DOHH2 (cell line): ENCODE results near the gene SNAP29.
"Not testable (repeated sequence)": the region's sequence is repeated elsewhere in the genome, so short reads cannot be mapped to it uniquely, and the experiment has no call there.

ENCODE experiments used
- H3F3A ChIP-seq: fragments of 200-600 bp; sonication (generic), shearing (Covaris generic); 2 replicates; pipeline ENCODE4 v1.6.0; 2016; ENCODE audit warnings: antibody characterized with exemption, mild to moderate bottlenecking; ENCODE audit not compliant: control insufficient read depth, insufficient read depth
- H3K27ac ChIP-seq: fragments of 200-600 bp; sonication (generic); 2 replicates; pipeline ENCODE4 v1.5.1; 2014; ENCODE audit warnings: low read depth, mild to moderate bottlenecking, low read length, moderate library complexity
- H3K27me3 ChIP-seq: fragments of 200-600 bp; sonication (generic); 2 replicates; pipeline ENCODE4 v1.6.1; 2014; ENCODE audit warnings: mild to moderate bottlenecking, low read length, mixed read lengths; ENCODE audit not compliant: control insufficient read depth
- H3K36me3 ChIP-seq: fragments of 200-600 bp; sonication (generic); 2 replicates; pipeline ENCODE4 v1.6.1; 2014; ENCODE audit warnings: mild to moderate bottlenecking, low read length, moderate library complexity, mixed read lengths; ENCODE audit not compliant: control insufficient read depth
- H3K4me1 ChIP-seq: fragments of 200-600 bp; sonication (generic); 2 replicates; pipeline ENCODE4 v1.6.1; 2014; ENCODE audit warnings: mild to moderate bottlenecking, low read length, mixed read lengths; ENCODE audit not compliant: control insufficient read depth
- H3K4me2 ChIP-seq: fragments of 200-600 bp; sonication (generic); 2 replicates; pipeline ENCODE4 v1.6.0; 2014; ENCODE audit warnings: mild to moderate bottlenecking, low read length, moderate library complexity
- H3K4me3 ChIP-seq: fragments of 200-600 bp; sonication (generic); 2 replicates; pipeline ENCODE4 v1.5.1; 2014; ENCODE audit warnings: mild to moderate bottlenecking, low read length, mixed read lengths
- H3K79me2 ChIP-seq: fragments of 200-600 bp; sonication (generic); 2 replicates; pipeline ENCODE4 v1.6.1; 2014; ENCODE audit warnings: mild to moderate bottlenecking, low read length, mixed read lengths; ENCODE audit not compliant: control insufficient read depth
- H3K9me2 ChIP-seq: fragments of 200-600 bp; sonication (generic); replicated peaks from 2 replicates; pipeline ENCODE4 v1.6.1; 2014; ENCODE audit warnings: mild to moderate bottlenecking, low read length, mixed read lengths; ENCODE audit not compliant: control insufficient read depth
- H3K9me3 ChIP-seq: fragments of 200-600 bp; sonication (generic); 2 replicates; pipeline ENCODE4 v1.6.1; 2014; ENCODE audit warnings: antibody characterized with exemption, low read length, mixed read lengths; ENCODE audit not compliant: control insufficient read depth, insufficient read depth
- H4K20me1 ChIP-seq: fragments of 200-600 bp; sonication (generic); 2 replicates; pipeline ENCODE4 v1.6.0; 2014; ENCODE audit warnings: low read depth, mild to moderate bottlenecking, antibody characterized with exemption, low read length, moderate library complexity; ENCODE audit not compliant: control insufficient read depth, insufficient read depth
- EZH2phosphoT487 ChIP-seq: fragments of 200-600 bp; sonication (generic); IDR thresholded peaks from 2 replicates; pipeline ENCODE4 v1.6.1; 2017; ENCODE audit warnings: borderline replicate concordance, mild to moderate bottlenecking, antibody characterized with exemption, low read length, moderate library complexity, mixed read lengths
- TF ChIP-seq, protein P1 (sequence below): fragments of 200-600 bp; sonication (generic); IDR thresholded peaks from one replicate; pipeline ENCODE4 v1.5.1; 2014; ENCODE audit warnings: antibody characterized with exemption, mild to moderate bottlenecking, low read depth, low read length; ENCODE audit not compliant: poor library complexity, severe bottlenecking

SNAP29 gene

DNA sequence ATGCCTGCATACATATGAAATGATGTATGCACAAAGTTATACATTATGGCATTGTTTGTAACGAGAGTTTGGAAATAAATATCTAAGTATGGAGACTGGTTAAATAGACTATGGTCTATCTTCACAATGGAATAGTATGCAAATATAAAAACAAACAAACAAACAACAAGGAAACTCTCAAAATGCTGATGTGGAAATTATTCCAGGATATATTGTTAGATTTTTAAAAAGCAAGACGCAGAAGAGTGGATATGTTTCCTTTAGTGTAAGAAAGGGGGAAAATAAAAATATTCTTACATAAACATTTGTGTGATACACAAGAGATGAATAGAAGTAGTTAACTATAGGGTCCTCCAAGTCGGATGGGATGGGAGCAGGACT lies 47.6 kb downstream of the SNAP29 start:
- Histone ChIP-seq H3K4me3 (no peak overlapping the region), H3K79me2 (no peaks in the 10 kb centered on the region), H3F3A (no peaks in the 10 kb centered on the region), H4K20me1 (no peaks in the 10 kb centered on the region), H3K27ac (no peak overlapping the region), H3K36me3 (no peaks in the 10 kb centered on the region), H3K9me3 (no peaks in the 10 kb centered on the region), H3K27me3 (peaks cover 16% of the 10 kb centered on the region), H3K4me2 (no peak overlapping the region), H3K9me2 (no peaks in the 10 kb centered on the region), H3K4me1 (no peaks in the 10 kb centered on the region)
- no peak for TF ChIP-seq EZH2phosphoT487
- TF ChIP-seq, protein P1, sequence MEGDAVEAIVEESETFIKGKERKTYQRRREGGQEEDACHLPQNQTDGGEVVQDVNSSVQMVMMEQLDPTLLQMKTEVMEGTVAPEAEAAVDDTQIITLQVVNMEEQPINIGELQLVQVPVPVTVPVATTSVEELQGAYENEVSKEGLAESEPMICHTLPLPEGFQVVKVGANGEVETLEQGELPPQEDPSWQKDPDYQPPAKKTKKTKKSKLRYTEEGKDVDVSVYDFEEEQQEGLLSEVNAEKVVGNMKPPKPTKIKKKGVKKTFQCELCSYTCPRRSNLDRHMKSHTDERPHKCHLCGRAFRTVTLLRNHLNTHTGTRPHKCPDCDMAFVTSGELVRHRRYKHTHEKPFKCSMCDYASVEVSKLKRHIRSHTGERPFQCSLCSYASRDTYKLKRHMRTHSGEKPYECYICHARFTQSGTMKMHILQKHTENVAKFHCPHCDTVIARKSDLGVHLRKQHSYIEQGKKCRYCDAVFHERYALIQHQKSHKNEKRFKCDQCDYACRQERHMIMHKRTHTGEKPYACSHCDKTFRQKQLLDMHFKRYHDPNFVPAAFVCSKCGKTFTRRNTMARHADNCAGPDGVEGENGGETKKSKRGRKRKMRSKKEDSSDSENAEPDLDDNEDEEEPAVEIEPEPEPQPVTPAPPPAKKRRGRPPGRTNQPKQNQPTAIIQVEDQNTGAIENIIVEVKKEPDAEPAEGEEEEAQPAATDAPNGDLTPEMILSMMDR, result no peak

DNA sequence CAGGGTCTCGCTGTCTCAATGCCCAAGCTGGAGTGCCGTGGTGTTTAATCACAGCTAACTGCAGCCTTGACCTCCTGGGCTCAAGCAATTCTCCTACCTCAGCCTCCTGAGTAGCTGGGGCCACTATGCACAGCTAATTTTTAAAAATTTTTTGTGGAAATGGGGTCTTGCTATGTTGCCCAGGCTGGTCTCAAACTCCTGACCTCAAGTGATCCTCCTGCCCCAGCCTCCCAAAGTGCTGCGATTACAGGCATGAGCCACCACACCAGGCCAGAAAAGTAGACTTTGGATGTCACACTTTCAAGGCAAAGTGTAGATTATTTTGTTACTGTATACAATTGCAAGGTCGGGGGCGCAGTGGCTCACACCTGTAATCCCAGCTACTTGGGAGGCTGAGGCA lies 49.9 kb downstream of the SNAP29 start:
- H3K9me3 ChIP-seq, H3K4me1 ChIP-seq, H3K27ac ChIP-seq, H3K9me2 ChIP-seq, H3K4me3 ChIP-seq, H3K36me3 ChIP-seq, H3F3A ChIP-seq, H3K79me2 ChIP-seq, H3K27me3 ChIP-seq, H3K4me2 ChIP-seq, H4K20me1 ChIP-seq: not testable (repeated sequence)

DNA sequence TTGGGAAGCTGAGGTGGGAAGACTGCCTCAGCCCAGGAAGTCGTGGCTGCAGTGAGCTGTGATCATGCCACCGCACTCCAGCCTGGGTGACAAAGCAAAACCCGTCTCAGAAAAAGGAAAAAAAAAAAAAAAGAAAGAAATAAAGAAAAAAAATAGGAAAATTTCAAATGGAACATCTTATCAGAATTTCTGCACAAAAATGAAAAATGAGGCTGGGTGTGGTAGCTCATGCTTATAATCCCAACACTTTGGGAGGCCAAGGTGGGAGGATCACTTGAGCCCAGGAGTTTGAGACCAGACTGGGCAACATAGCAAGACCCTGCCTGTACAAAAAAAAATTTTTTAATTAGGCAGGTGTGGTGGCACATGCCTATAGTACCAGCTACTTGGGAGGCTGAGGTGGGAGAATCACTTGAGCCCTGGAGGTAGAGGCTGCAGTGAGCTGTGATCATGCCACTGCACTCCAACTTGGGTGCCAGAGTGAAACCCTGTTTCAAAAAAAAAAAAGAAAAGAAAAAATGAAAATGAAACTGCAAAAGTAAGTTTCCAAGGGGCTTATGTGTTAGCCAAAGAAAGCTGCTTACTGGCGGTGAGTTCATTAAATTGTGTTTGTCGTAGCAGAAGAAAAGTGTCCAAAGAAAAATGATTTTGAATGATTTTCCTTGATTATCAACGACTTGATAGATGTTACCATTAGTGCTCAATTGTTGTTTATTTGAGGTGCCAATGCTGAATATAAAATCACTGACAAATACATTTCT lies 50.9 kb downstream of the SNAP29 start:
- Histone ChIP-seq H3F3A (no peaks in the 10 kb centered on the region), H3K4me3 (no peak overlapping the region), H3K4me1 (no peaks in the 10 kb centered on the region), H3K9me2 (no peaks in the 10 kb centered on the region), H3K27me3 (peaks cover 9% of the 10 kb centered on the region), H3K9me3 (no peaks in the 10 kb centered on the region), H3K27ac (no peak overlapping the region), H4K20me1 (no peaks in the 10 kb centered on the region), H3K36me3 (no peaks in the 10 kb centered on the region), H3K4me2 (no peak overlapping the region), H3K79me2 (no peaks in the 10 kb centered on the region)
- TF ChIP-seq, protein P1, result no peak
- TF ChIP-seq EZH2phosphoT487, result no peak

DNA sequence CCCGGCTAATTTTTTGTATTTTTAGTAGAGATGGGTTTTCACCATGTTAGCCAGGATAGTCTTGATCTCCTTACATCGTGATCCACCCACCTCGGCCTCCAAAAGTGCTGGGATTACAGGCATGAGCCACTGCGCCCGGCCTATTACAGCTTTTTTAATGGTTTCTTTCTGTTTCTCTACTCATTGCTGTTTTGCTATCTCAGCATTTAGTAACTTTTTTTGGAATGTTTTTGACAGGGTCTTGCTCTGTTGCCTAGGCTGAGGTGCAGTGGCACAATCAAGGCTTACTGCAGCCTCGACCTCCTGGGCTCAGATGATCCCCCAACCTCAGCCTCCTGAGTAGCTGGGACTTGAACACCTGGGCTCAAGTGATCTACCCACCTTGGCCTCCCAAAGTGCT lies 53.7 kb downstream of the SNAP29 start:
- no peaks in the 10 kb centered on the region for H3F3A ChIP-seq
- H3K79me2 ChIP-seq, result peaks cover 7% of the 10 kb centered on the region
- H3K4me3 ChIP-seq, result no peak overlapping the region
- H3K4me1 ChIP-seq, result peaks cover 8% of the 10 kb centered on the region
- no peak overlapping the region for H3K27ac ChIP-seq
- no peaks in the 10 kb centered on the region for H3K9me2 ChIP-seq
- no peaks in the 10 kb centered on the region for H4K20me1 ChIP-seq
- peaks cover 2% of the 10 kb centered on the region for H3K36me3 ChIP-seq
- TF ChIP-seq, protein P1, result no peak
- no peak for TF ChIP-seq EZH2phosphoT487
- H3K27me3 ChIP-seq, result no peaks in the 10 kb centered on the region
- H3K4me2 ChIP-seq, result no peak overlapping the region
- no peaks in the 10 kb centered on the region for H3K9me3 ChIP-seq
